ENCODE data around the gene GALE.
A peak's percentile ranks its signal among the peaks of the same experiment; 100 is the strongest.

Gene GALE

GRCh38 chr1:23757812-23758211 is 42.7 kb downstream of the GALE start:
- H3K27ac ChIP-seq = no peak overlapping the region
- TF ChIP-seq CTCF (IDR thresholded peaks at IDR 0.05) = no peak
- no peak for TF ChIP-seq ZFX (IDR thresholded peaks at IDR 0.05; ENCODE audit: borderline replicate concordance)

- TF ChIP-seq CTCF (IDR thresholded peaks at IDR 0.05) (no peak), ZFX (IDR thresholded peaks at IDR 0.05; ENCODE audit: borderline replicate concordance) (no peak)
- no peak overlapping the region for H3K27ac ChIP-seq
These were observed 43.9 kb downstream of the GALE start for GRCh38 chr1:23756676-23757075.

- H3K27ac ChIP-seq = no peak overlapping the region
- TF ChIP-seq CTCF (IDR thresholded peaks at IDR 0.05) (no peak), ZFX (IDR thresholded peaks at IDR 0.05; ENCODE audit: borderline replicate concordance) (no peak)
These were observed 47.6 kb downstream of the GALE start for GRCh38 chr1:23752909-23753308.

- TF ChIP-seq CTCF (IDR thresholded peaks at IDR 0.05) (no peak), ZFX (IDR thresholded peaks at IDR 0.05; ENCODE audit: borderline replicate concordance) (no peak)
- H3K27ac ChIP-seq = no peak overlapping the region
These were observed 48.7 kb downstream of the GALE start for GRCh38 chr1:23751815-23752200.

GRCh38 chr1:23751050-23751814 is 49.3 kb downstream of the GALE start:
- H3K27ac ChIP-seq = no peak overlapping the region
- no peak for TF ChIP-seq ZFX (IDR thresholded peaks at IDR 0.05; ENCODE audit: borderline replicate concordance)
- TF ChIP-seq CTCF (IDR thresholded peaks at IDR 0.05) = peak; percentile 85

- H3K27ac ChIP-seq = no peak overlapping the region
- TF ChIP-seq CTCF (IDR thresholded peaks at IDR 0.05) (no peak), ZFX (IDR thresholded peaks at IDR 0.05; ENCODE audit: borderline replicate concordance) (no peak)
These were observed 52.5 kb downstream of the GALE start for GRCh38 chr1:23748016-23748415.
